ENCODE measurements around the gene KRT86. TPM values are rescaled to one million over a fixed set of nuclear protein-coding genes. Genes with fewer than 3 reads are reported as not detected.

KRT86 gene
- total and polyA plus RNA-seq, 2 donors (not counting 1 experiment from before 2014, with no cell fraction given) = not detected

GRCh38 chr12:52262286-52262685 lies 12.2 kb upstream of the KRT86 start:
- POLR2A ChIA-PET = no interaction called here
- no peaks in the 10 kb centered on the region for H3K4me1 Mint-ChIP-seq
- ATAC-seq (ENCODE audit: low read depth) (no peak), DNase-seq (no peak)
- 100% methylated on average over 1 of the region's 3 CpGs for WGBS (ENCODE audit: insufficient coverage)
- H3K4me3 Mint-ChIP-seq = no peak overlapping the region
- Histone ChIP-seq H3K9ac (ENCODE audit: low read length) (no peak overlapping the region), H3K27ac (ENCODE audit: low read length in 2 of 2) (no peak overlapping the region), H3K79me2 (ENCODE audit: control insufficient read depth, insufficient read depth, low read length) (no peaks in the 10 kb centered on the region), H3K4me3 (ENCODE audit: control extremely low read depth in 1 of 5, extremely low read depth in 1 of 5, insufficient read depth in 1 of 5, low read depth in 2 of 5, low read length in 4 of 5) (no peak overlapping the region), H4K20me1 (ENCODE audit: control insufficient read depth, insufficient read depth, low read length, poor library complexity, severe bottlenecking) (no peaks in the 10 kb centered on the region), H3K9me3 (ENCODE audit: control extremely low read depth in 1 of 3, control insufficient read depth in 2 of 3, insufficient read depth in 1 of 3, low read length in 2 of 3) (peaks cover 0 to 15% (median 0%) of the 10 kb centered on the region in 3 donors), H3K36me3 (replicated peaks in 1 of 2; ENCODE audit: control extremely low read depth in 1 of 2, control insufficient read depth in 1 of 2, extremely low read depth in 1 of 2, insufficient read depth in 2 of 2, low read length in 1 of 2) (no peaks in the 10 kb centered on the region), H3K4me1 (ENCODE audit: control insufficient read depth in 2 of 2, insufficient read depth in 2 of 2, low read length in 2 of 2) (no peaks in the 10 kb centered on the region), H3K4me2 (replicated peaks; ENCODE audit: low read depth, low read length, poor library complexity, severe bottlenecking) (no peak overlapping the region), H2AFZ (ENCODE audit: insufficient read depth, low read depth, low read length, poor library complexity, severe bottlenecking) (no peak overlapping the region), H3K27me3 (replicated peaks in 1 of 4; ENCODE audit: control extremely low read depth in 1 of 4, control insufficient read depth in 3 of 4, insufficient read depth in 4 of 4, low read length in 3 of 4) (peaks cover 0 to 36% (median 3%) of the 10 kb centered on the region in 4 experiments)
- intact Hi-C loops (cut with micrococcal nuclease) = no loop called here
- no peaks in the 10 kb centered on the region for H3K9me3 Mint-ChIP-seq (ENCODE audit: insufficient read depth)
- H3K27ac Mint-ChIP-seq = no peak overlapping the region
- no peak for TF ChIP-seq EZH2 (IDR thresholded peaks at IDR 0.05; ENCODE audit: borderline replicate concordance, insufficient read depth, low read depth, low read length, poor library complexity, severe bottlenecking)
- TF ChIP-seq, protein P1, sequence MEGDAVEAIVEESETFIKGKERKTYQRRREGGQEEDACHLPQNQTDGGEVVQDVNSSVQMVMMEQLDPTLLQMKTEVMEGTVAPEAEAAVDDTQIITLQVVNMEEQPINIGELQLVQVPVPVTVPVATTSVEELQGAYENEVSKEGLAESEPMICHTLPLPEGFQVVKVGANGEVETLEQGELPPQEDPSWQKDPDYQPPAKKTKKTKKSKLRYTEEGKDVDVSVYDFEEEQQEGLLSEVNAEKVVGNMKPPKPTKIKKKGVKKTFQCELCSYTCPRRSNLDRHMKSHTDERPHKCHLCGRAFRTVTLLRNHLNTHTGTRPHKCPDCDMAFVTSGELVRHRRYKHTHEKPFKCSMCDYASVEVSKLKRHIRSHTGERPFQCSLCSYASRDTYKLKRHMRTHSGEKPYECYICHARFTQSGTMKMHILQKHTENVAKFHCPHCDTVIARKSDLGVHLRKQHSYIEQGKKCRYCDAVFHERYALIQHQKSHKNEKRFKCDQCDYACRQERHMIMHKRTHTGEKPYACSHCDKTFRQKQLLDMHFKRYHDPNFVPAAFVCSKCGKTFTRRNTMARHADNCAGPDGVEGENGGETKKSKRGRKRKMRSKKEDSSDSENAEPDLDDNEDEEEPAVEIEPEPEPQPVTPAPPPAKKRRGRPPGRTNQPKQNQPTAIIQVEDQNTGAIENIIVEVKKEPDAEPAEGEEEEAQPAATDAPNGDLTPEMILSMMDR (IDR thresholded peaks at IDR 0.05) = no peak
- CTCF ChIA-PET = no interaction called here
- peaks cover 46% of the 10 kb centered on the region for H3K27me3 Mint-ChIP-seq

GRCh38 chr12:52263761-52264434 lies 10.5 kb upstream of the KRT86 start:
- no peak overlapping the region for H3K9ac ChIP-seq (ENCODE audit: low read length)
- Mint-ChIP-seq H3K4me3 (no peak overlapping the region), H3K27me3 (peaks cover 37% of the 10 kb centered on the region), H3K9me3 (ENCODE audit: insufficient read depth) (no peaks in the 10 kb centered on the region), H3K27ac (no peak overlapping the region), H3K4me1 (no peaks in the 10 kb centered on the region)
- TF ChIP-seq EZH2 (IDR thresholded peaks at IDR 0.05; ENCODE audit: borderline replicate concordance, insufficient read depth, low read depth, low read length, poor library complexity, severe bottlenecking) = no peak
- TF ChIP-seq, protein P1 (IDR thresholded peaks at IDR 0.05) = no peak
- H3K79me2 ChIP-seq (ENCODE audit: control insufficient read depth, insufficient read depth, low read length) = no peaks in the 10 kb centered on the region
- no peaks in the 10 kb centered on the region for H3K36me3 ChIP-seq (replicated peaks in 1 of 2; ENCODE audit: control extremely low read depth in 1 of 2, control insufficient read depth in 1 of 2, extremely low read depth in 1 of 2, insufficient read depth in 2 of 2, low read length in 1 of 2)
- H3K27me3 ChIP-seq (replicated peaks in 1 of 4; ENCODE audit: control extremely low read depth in 1 of 4, control insufficient read depth in 3 of 4, insufficient read depth in 4 of 4, low read length in 3 of 4) = peaks cover 0 to 29% (median 3%) of the 10 kb centered on the region in 4 experiments
- 88% methylated on average over 7 of the region's 7 CpGs for WGBS (ENCODE audit: insufficient coverage)
- DNase-seq = no peak
- no peaks in the 10 kb centered on the region for H4K20me1 ChIP-seq (ENCODE audit: control insufficient read depth, insufficient read depth, low read length, poor library complexity, severe bottlenecking)
- CTCF ChIA-PET = interaction anchor here (1.3 kb wide), 1 partner anchor 15 kb away, joined by 8 read pairs; no protein-coding TSS in a partner anchor
- intact Hi-C loops (cut with micrococcal nuclease) = no loop called here
- ATAC-seq (ENCODE audit: low read depth) = no peak
- POLR2A ChIA-PET = no interaction called here
- no peak overlapping the region for H3K4me3 ChIP-seq (ENCODE audit: control extremely low read depth in 1 of 5, extremely low read depth in 1 of 5, insufficient read depth in 1 of 5, low read depth in 2 of 5, low read length in 4 of 5)
- no peak overlapping the region for H3K27ac ChIP-seq (ENCODE audit: low read length in 2 of 2)
- no peak overlapping the region for H3K4me2 ChIP-seq (replicated peaks; ENCODE audit: low read depth, low read length, poor library complexity, severe bottlenecking)
- H2AFZ ChIP-seq (ENCODE audit: insufficient read depth, low read depth, low read length, poor library complexity, severe bottlenecking) = no peak overlapping the region
- no peaks in the 10 kb centered on the region for H3K4me1 ChIP-seq (ENCODE audit: control insufficient read depth in 2 of 2, insufficient read depth in 2 of 2, low read length in 2 of 2)
- H3K9me3 ChIP-seq (ENCODE audit: control extremely low read depth in 1 of 3, control insufficient read depth in 2 of 3, insufficient read depth in 1 of 3, low read length in 2 of 3) = peaks cover 0 to 15% (median 0%) of the 10 kb centered on the region in 3 donors
